GM18868 (cell line): ENCODE measurements around the gene HDGFL2.

ENCODE experiments used
- ATAC-seq: cut with Tn5 transposase; IDR thresholded peaks from one replicate; pipeline ENCODE4 v1.9.1; 2021; ENCODE audit warnings: mild to moderate bottlenecking, moderate library complexity; ENCODE audit not compliant: unreplicated experiment

Gene HDGFL2

GRCh38 chr19:4444765-4445741 is 27.0 kb upstream of the HDGFL2 start:
- ATAC-seq: no peak

- no peak for ATAC-seq
Observed at GRCh38 chr19:4445963-4446703, 26.0 kb upstream of the HDGFL2 start.

- ATAC-seq: no peak
Observed at GRCh38 chr19:4446704-4447200, 25.3 kb upstream of the HDGFL2 start.

GRCh38 chr19:4447327-4448146 is 24.6 kb upstream of the HDGFL2 start:
- ATAC-seq: no peak

GRCh38 chr19:4448147-4448985 is 23.7 kb upstream of the HDGFL2 start:
- ATAC-seq: no peak

- no peak for ATAC-seq
Observed at GRCh38 chr19:4449022-4449638, 23.0 kb upstream of the HDGFL2 start.

GRCh38 chr19:4449639-4450028 is 22.5 kb upstream of the HDGFL2 start:
- ATAC-seq: no peak

GRCh38 chr19:4452230-4452990 is 19.7 kb upstream of the HDGFL2 start:
- no peak for ATAC-seq

GRCh38 chr19:4453232-4454179 is 18.6 kb upstream of the HDGFL2 start:
- ATAC-seq: no peak

- ATAC-seq: no peak
Observed at GRCh38 chr19:4454747-4455718, 17.1 kb upstream of the HDGFL2 start.

GRCh38 chr19:4455719-4456475 is 16.2 kb upstream of the HDGFL2 start:
- no peak for ATAC-seq

GRCh38 chr19:4456476-4456842 is 15.6 kb upstream of the HDGFL2 start:
- ATAC-seq: no peak

GRCh38 chr19:4456843-4457653 is 15.0 kb upstream of the HDGFL2 start:
- peak; percentile 14 for ATAC-seq

- peak; percentile 91 for ATAC-seq
Observed at GRCh38 chr19:4457654-4458395, 14.3 kb upstream of the HDGFL2 start, which contains the start of gene UBXN6. TSS of gene UBXN6 (minus strand) at chr19:4457794. CDS start at chr19:4457697, 97 bp downstream.
